Activated B cell treated with CpG ODN at 0.5 μM for 24 hours (primary cell): ENCODE measurements around the gene AMIGO3. TPM values are rescaled to one million over a fixed set of nuclear protein-coding genes. Genes with fewer than 3 reads are reported as not detected.
A peak's percentile ranks its signal among the peaks of the same experiment; 100 is the strongest.
"Not testable (repeated sequence)": the region's sequence is repeated elsewhere in the genome, so short reads cannot be mapped to it uniquely, and the experiment has no call there.

Experiments used
- ATAC-seq: fragments of 200-7000 bp; cut with Tn5 transposase; one replicate; pipeline ENCODE4 v1.10.0; 2021; ENCODE audit warnings: low read depth, mild to moderate bottlenecking, moderate library complexity
- CTCF ChIA-PET: fragments of 350-600 bp; sonication (Branson Sonifier 250); formaldehyde crosslinking; loops from one replicate; lab custom pipeline; 2021; ENCODE audit warnings: antibody characterized with exemption; lab: Charles Lee
- POLR2A ChIA-PET: fragments of 350-600 bp; sonication (Branson Sonifier 250); formaldehyde crosslinking; loops from one replicate; lab custom pipeline; 2021; ENCODE audit warnings: antibody characterized with exemption; lab: Charles Lee
- DNase-seq: peaks from one replicate; pipeline ENCODE4 v3.0.0; 2022
- H3K27ac Mint-ChIP-seq: one replicate; pipeline ENCODE4 v1.8.0; 2020; ENCODE audit warnings: mixed read lengths
- H3K27me3 Mint-ChIP-seq: one replicate; pipeline ENCODE4 v1.8.0; 2021; ENCODE audit warnings: mixed read lengths
- H3K36me3 Mint-ChIP-seq: one replicate; pipeline ENCODE4 v1.8.0; 2021; ENCODE audit warnings: low read depth, mixed read lengths
- H3K4me1 Mint-ChIP-seq: one replicate; pipeline ENCODE4 v1.8.0; 2021; ENCODE audit warnings: mixed read lengths
- H3K4me3 Mint-ChIP-seq: one replicate; pipeline ENCODE4 v1.8.0; 2020; ENCODE audit warnings: mild to moderate bottlenecking, mixed read lengths
- H3K9me3 Mint-ChIP-seq: one replicate; pipeline ENCODE4 v1.8.0; 2020; ENCODE audit warnings: mixed read lengths
- intact Hi-C: fragments of 100-400 bp; cut with micrococcal nuclease; formaldehyde crosslinking; loops from one replicate; pipeline ENCODE4 v1.15.1; 2024
- total RNA-seq: library from RNA; stranded (reverse); gene quantifications from 2 replicates; pipeline ENCODE4 v1.2.3, GENCODE V29; 2022
- TF ChIP-seq, protein P1 (sequence below): fragments of 200-600 bp; IDR thresholded peaks from one replicate; pipeline ENCODE4 v1.8.0; 2022; ENCODE audit warnings: antibody characterized with exemption, mild to moderate bottlenecking

Gene AMIGO3
- total RNA-seq, 1 donor from 2014 or later = not detected

DNA sequence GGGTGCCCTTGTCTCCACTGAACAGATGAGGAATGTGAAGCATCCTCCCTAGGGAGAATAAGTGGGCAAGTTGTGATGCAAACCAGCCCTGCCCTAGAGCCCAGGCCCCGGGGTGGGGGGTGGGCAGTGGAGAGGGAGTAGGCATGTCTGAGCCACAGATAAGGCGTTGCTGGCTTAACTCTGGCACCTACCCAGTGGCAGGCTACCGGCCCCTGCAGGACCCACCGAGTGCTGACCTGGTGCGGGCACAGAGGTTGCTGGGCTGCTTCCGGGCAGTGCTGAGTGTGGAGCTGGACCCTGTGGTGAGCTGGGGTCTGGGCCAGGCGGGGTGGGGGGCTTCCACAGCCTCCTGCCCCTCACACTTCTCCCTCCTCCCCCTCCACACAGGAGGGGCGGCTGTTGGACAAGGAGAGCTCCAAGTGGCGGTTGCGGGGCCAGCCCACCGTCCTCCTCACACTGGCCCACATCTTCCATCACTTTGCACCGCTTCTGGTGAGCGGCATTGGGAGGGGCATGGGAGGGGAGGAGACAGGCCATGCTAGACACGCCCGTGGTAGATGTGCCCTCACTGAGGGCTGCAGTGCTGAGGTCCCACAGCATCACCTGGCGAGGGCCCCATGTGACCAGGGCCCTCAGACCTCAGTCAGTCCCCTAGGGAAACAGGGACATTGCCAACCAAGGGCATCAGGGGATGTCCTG is 20.1 kb downstream of the AMIGO3 start:
- ATAC-seq (no peak), DNase-seq (no peak)
- no peak overlapping the region for H3K4me3 Mint-ChIP-seq
- H3K4me1 Mint-ChIP-seq = no peaks in the 10 kb centered on the region
- no peaks in the 10 kb centered on the region for H3K27me3 Mint-ChIP-seq
- intact Hi-C loops = no loop called here
- peaks cover 44% of the 10 kb centered on the region for H3K36me3 Mint-ChIP-seq
- TF ChIP-seq, protein P1, sequence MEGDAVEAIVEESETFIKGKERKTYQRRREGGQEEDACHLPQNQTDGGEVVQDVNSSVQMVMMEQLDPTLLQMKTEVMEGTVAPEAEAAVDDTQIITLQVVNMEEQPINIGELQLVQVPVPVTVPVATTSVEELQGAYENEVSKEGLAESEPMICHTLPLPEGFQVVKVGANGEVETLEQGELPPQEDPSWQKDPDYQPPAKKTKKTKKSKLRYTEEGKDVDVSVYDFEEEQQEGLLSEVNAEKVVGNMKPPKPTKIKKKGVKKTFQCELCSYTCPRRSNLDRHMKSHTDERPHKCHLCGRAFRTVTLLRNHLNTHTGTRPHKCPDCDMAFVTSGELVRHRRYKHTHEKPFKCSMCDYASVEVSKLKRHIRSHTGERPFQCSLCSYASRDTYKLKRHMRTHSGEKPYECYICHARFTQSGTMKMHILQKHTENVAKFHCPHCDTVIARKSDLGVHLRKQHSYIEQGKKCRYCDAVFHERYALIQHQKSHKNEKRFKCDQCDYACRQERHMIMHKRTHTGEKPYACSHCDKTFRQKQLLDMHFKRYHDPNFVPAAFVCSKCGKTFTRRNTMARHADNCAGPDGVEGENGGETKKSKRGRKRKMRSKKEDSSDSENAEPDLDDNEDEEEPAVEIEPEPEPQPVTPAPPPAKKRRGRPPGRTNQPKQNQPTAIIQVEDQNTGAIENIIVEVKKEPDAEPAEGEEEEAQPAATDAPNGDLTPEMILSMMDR = no peak
- H3K9me3 Mint-ChIP-seq = no peaks in the 10 kb centered on the region
- H3K27ac Mint-ChIP-seq = no peak overlapping the region
- ChIA-PET POLR2A (no interaction called here), CTCF (no interaction called here)

DNA sequence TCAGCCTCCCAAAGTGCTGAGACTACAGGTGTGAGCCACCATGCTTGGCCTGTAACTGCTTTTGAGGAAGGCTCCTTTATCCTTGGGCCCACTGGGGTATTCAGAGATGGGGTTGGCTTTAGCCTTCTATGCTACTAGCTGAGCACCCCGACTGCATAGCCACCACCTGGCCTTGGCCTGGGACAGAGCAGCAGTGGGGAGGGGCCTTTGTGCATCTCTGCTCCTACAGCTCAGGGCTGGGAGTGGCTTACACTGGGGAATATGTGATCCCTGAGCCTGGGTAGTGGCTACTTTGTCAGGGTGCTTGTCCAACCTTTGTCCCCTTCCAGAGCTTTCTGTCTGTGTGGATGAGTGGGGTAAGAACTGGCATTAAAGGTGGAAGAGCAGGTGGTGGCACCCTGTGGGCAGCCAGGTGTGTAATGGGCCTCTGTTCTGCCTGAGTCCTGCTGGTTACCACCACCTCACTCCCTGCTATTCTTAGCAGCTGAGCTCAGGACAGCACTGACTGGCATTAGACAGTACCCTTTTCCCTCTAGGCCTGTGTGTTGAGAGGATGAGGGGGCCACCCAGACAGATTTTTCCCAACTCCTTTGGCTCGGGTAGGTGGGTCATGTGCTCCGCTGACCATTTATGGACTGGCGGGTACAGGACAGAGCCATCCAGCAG is 24.0 kb downstream of the AMIGO3 start:
- not testable (repeated sequence) for H3K4me1 Mint-ChIP-seq

DNA sequence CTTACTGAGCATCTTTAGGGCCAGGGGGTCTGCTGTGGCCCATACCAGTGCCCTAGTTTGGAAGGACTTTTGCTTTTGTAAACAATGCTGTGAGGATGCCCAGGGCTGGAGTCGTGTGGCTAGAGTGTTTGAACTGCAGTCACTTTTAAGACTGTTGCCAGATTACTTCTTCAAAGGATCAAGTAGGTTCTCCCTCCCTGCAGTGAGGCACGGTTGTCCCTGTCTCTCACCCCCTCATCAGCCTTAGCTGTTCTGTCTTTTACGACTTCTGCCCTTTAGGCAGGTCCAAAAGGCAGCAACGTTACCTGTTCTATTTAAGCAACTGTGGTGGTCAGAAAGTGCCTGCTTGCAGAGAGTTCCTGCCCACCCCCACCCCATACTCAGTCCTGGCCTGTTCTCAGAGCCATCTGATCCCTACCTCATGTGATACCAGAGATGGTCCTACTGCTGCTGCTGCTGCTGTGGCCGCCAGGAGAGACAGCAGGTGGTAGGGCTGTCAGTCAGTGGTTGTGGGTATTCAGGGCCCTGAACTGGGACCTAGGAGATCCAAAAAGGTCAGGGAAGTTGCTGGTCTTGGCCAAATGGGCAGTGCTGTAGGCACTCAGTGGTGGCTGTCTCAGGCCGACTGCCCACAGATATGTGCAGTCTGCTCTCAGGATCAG is 24.9 kb downstream of the AMIGO3 start:
- CTCF ChIA-PET, intact Hi-C loops: not testable (repeated sequence)

More for the DNA sequence above, 24.0 kb downstream of the AMIGO3 start:
- CTCF ChIA-PET, intact Hi-C loops, H3K4me3 Mint-ChIP-seq, H3K9me3 Mint-ChIP-seq, H3K27me3 Mint-ChIP-seq, H3K27ac Mint-ChIP-seq, ATAC-seq, DNase-seq, POLR2A ChIA-PET: not testable (repeated sequence)
- H3K36me3 Mint-ChIP-seq = peaks cover 27% of the 10 kb centered on the region

DNA sequence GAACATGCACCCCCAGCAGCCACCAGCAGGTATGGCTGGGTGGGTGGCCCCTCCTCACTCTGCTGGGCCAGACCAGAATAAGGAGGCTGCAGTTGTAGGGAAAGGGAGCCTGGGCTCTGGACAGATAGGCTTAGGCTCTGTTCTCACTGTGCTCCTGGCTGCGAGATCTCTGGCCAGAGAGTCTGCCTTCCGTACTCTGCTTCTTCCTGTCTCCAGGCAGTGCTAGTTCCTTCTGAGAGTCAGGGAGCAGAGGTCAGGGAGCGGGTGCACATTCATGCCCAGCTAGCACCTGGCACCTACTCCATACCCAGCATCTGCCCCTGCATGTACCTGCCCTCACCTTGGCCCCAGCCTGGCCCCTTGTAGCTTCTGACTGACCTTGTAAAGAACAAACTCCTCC is 28.0 kb downstream of the AMIGO3 start:
- CTCF ChIA-PET, DNase-seq, ATAC-seq, H3K27me3 Mint-ChIP-seq, H3K36me3 Mint-ChIP-seq, POLR2A ChIA-PET, H3K27ac Mint-ChIP-seq, H3K9me3 Mint-ChIP-seq, intact Hi-C loops: not testable (repeated sequence)
- peaks cover 36% of the 10 kb centered on the region for H3K4me1 Mint-ChIP-seq
- H3K4me3 Mint-ChIP-seq = peak overlapping the region; percentile 41

More for the DNA sequence above, 24.9 kb downstream of the AMIGO3 start:
- POLR2A ChIA-PET, H3K27ac Mint-ChIP-seq, ATAC-seq, H3K27me3 Mint-ChIP-seq, H3K9me3 Mint-ChIP-seq, H3K4me3 Mint-ChIP-seq, DNase-seq: not testable (repeated sequence)
- Mint-ChIP-seq H3K4me1 (peaks cover 17% of the 10 kb centered on the region), H3K36me3 (peaks cover 25% of the 10 kb centered on the region)

DNA sequence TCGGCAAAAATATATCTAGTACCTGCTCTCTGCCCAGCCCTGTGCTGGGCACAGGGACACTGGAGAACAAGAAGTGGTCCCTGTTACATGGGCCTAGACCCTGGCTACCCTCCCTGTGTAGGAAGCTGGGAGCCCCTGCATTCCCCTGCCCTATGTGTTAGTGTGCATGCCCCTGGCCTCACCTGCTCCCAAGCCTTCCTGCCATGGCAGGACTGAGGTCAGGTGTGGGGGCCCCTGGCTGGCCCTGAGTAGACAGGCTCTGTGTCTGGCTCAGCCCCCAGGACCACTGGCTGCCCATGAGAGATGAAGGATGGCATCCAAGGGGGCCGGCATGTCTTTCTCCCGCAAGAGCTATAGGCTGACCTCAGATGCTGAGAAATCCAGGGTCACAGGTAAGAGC is 28.6 kb downstream of the AMIGO3 start:
- Mint-ChIP-seq H3K4me1 (peaks cover 38% of the 10 kb centered on the region), H3K4me3 (peak overlapping the region; percentile 97)
- DNase-seq, ATAC-seq, H3K27ac Mint-ChIP-seq, H3K9me3 Mint-ChIP-seq, H3K36me3 Mint-ChIP-seq, CTCF ChIA-PET, H3K27me3 Mint-ChIP-seq, intact Hi-C loops: not testable (repeated sequence)
- POLR2A ChIA-PET = interaction anchor here (0.6 kb wide), 1 partner anchor 879 kb away, joined by 3 read pairs; the partner anchor contains the start of gene HEMK1

DNA sequence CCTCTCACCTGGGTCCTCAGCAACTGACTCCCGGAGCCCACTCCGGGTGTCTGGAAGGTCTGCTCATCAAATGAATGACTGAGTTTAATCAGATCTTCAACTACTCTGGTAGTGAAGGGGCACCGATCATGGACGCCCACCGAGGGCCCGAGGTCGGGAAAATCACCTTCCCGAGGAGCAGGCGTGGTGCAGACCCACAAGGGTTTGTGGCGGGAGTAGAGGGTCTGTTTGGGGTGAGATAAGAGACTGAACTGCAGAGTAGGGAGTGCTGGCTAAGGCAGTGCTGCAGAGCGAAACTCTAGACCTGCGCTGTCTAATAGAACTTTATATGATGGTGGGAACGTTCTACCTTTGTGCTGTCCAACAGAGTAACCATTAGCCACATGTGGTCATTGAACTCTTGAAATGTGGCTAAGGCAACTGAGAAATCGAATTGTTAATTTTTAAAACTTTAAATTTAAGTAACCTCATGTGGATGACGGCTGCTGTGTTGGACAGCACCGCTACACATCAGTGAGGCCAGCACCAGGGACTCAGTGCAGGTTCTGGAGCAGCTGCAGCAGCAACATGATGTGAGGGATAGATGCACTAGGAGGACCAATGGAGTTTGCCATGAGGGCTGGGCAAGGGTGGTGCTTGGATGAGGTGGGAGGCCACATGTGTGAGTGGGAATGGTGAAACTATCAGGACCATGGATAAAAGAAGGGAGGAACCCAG is 29.4 kb downstream of the AMIGO3 start:
- ATAC-seq, H3K9me3 Mint-ChIP-seq, H3K27me3 Mint-ChIP-seq, DNase-seq, CTCF ChIA-PET, H3K36me3 Mint-ChIP-seq: not testable (repeated sequence)
- Mint-ChIP-seq H3K4me3 (peak overlapping the region; percentile 97), H3K4me1 (peaks cover 38% of the 10 kb centered on the region), H3K27ac (peak overlapping the region; percentile 92)
- intact Hi-C loops = loop anchor here (1.0 to 5.0 kb wide), 3 partner anchors 16 to 1133 kb away; partner anchors contain the start of genes APEH and PFKFB4
- POLR2A ChIA-PET = interaction anchor here (0.6 to 1.3 kb wide), 2 partner anchors 17 to 879 kb away, joined by 3 to 4 read pairs; partner anchors contain the start of gene HEMK1
